IMR-90 (cell line): Measurements from ENCODE around the gene PALMD. TPM values are rescaled to one million over a fixed set of nuclear protein-coding genes. Genes with fewer than 3 reads are reported as not detected.

ENCODE experiments used
- ATAC-seq: fragments of 200-7000 bp; cut with Tn5 transposase; 2 replicates; pipeline ENCODE4 v1.9.1; 2020; ENCODE audit warnings: low read depth, mild to moderate bottlenecking, moderate library complexity
- BruUV-seq: library from RNA; stranded (reverse); fragments of 400-500 nt; replicated peaks from 2 replicates; lab custom pipeline; 2021; lab: Mats Ljungman, UMichigan
- CTCF ChIA-PET: fragments of 300-600 bp; formaldehyde crosslinking; extraction: SDS; loops from one replicate; lab custom pipeline; 2021; ENCODE audit warnings: antibody characterized with exemption; lab: Yijun Ruan, JAX
- POLR2A ChIA-PET: fragments of 300-600 bp; sonication (Branson Sonifier 250); formaldehyde crosslinking; loops from one replicate; lab custom pipeline; 2022; ENCODE audit warnings: antibody characterized with exemption; ENCODE audit not compliant: unreplicated experiment; lab: Charles Lee
- DNase-seq: peaks from one replicate; pipeline ENCODE4 v3.0.0; 2013
- H2AFZ ChIP-seq: replicated peaks from 2 replicates; pipeline ENCODE3; 2013; ENCODE audit warnings: low read length, mild to moderate bottlenecking; ENCODE audit not compliant: poor library complexity
- H2AK5ac ChIP-seq: 2 replicates; pipeline ENCODE4 v1.6.1; 2013; ENCODE audit warnings: low read depth, low read length, inconsistent platforms
- H2AK9ac ChIP-seq: replicated peaks from 2 replicates; pipeline ENCODE3; 2013; ENCODE audit warnings: mild to moderate bottlenecking, low read depth, low read length, moderate library complexity; ENCODE audit not compliant: poor library complexity
- H2BK120ac ChIP-seq: 2 replicates; pipeline ENCODE4 v1.6.1; 2013; ENCODE audit warnings: low read depth, low read length, inconsistent platforms
- H2BK15ac ChIP-seq: 3 replicates; pipeline ENCODE4 v1.6.1; 2013; ENCODE audit warnings: low read depth, low read length, inconsistent platforms
- H2BK20ac ChIP-seq: 2 replicates; pipeline ENCODE4 v1.6.1; 2013; ENCODE audit warnings: low read depth, mild to moderate bottlenecking, inconsistent platforms, low read length, moderate library complexity
- H2BK5ac ChIP-seq: 2 replicates; pipeline ENCODE4 v1.6.1; 2013; ENCODE audit warnings: mild to moderate bottlenecking, low read depth, low read length, inconsistent platforms; ENCODE audit not compliant: poor library complexity, severe bottlenecking
- H3K14ac ChIP-seq: replicated peaks from 2 replicates; pipeline ENCODE4 v1.6.1; 2013; ENCODE audit warnings: low read depth, low read length, inconsistent platforms
- H3K18ac ChIP-seq: 2 replicates; pipeline ENCODE4 v1.6.1; 2013; ENCODE audit warnings: low read depth, low read length, control low read depth
- H3K23ac ChIP-seq: 2 replicates; pipeline ENCODE4 v1.6.1; 2013; ENCODE audit warnings: low read depth, low read length, inconsistent platforms
- H3K27ac ChIP-seq: 2 replicates; pipeline ENCODE4 v1.5.1; 2013; ENCODE audit warnings: mild to moderate bottlenecking, control low read depth, low read length; ENCODE audit not compliant: insufficient read depth
- H3K27me3 ChIP-seq: 2 replicates; pipeline ENCODE4 v1.6.1; 2013; ENCODE audit warnings: low read length; ENCODE audit not compliant: control insufficient read depth, insufficient read depth
- H3K36me3 ChIP-seq: 2 replicates; pipeline ENCODE4 v1.6.1; 2013; ENCODE audit warnings: low read length, mixed read lengths; ENCODE audit not compliant: control insufficient read depth, insufficient read depth
- H3K4ac ChIP-seq: 2 replicates; pipeline ENCODE4 v1.6.1; 2013; ENCODE audit warnings: low read depth, low read length, inconsistent platforms
- H3K4me1 ChIP-seq: 2 replicates; pipeline ENCODE4 v1.6.1; 2013; ENCODE audit warnings: low read length, mixed read lengths; ENCODE audit not compliant: control insufficient read depth, insufficient read depth
- H3K4me2 ChIP-seq: 2 replicates; pipeline ENCODE4 v1.6.1; 2013; ENCODE audit warnings: low read depth, mild to moderate bottlenecking, control low read depth, low read length, moderate library complexity
- H3K4me3 ChIP-seq: 2 replicates; pipeline ENCODE4 v1.5.1; 2013; ENCODE audit warnings: low read depth, mild to moderate bottlenecking, control low read depth, low read length, moderate library complexity; ENCODE audit not compliant: insufficient read depth
- H3K56ac ChIP-seq: 2 replicates; pipeline ENCODE4 v1.6.1; 2013; ENCODE audit warnings: low read length, inconsistent platforms; ENCODE audit not compliant: insufficient read depth; ENCODE audit errors: extremely low read depth
- H3K79me1 ChIP-seq, 2 experiments: 2 replicates each; pipeline ENCODE4 v1.6.1; 2013; ENCODE audit warnings: low read length in 2 of 2, inconsistent platforms in 1 of 2, low read depth in 1 of 2
- H3K9ac ChIP-seq: 2 replicates; pipeline ENCODE4 v1.6.1; 2013; ENCODE audit warnings: low read depth, low read length, control low read depth
- H3K9me1 ChIP-seq: 2 replicates; pipeline ENCODE4 v1.6.1; 2013; ENCODE audit warnings: low read length, inconsistent platforms; ENCODE audit not compliant: insufficient read depth
- H3K9me3 ChIP-seq: 2 replicates; pipeline ENCODE4 v1.6.1; 2013; ENCODE audit warnings: low read length; ENCODE audit not compliant: control insufficient read depth, insufficient read depth
- H4K20me1 ChIP-seq: 2 replicates; pipeline ENCODE4 v1.6.1; 2013; ENCODE audit warnings: low read length, inconsistent platforms; ENCODE audit not compliant: insufficient read depth
- H4K5ac ChIP-seq: 2 replicates; pipeline ENCODE4 v1.6.1; 2013; ENCODE audit warnings: mild to moderate bottlenecking, low read depth, low read length, control low read depth
- H4K8ac ChIP-seq, 2 experiments: 2 replicates each; pipeline ENCODE4 v1.6.1; 2013; ENCODE audit warnings: low read depth in 2 of 2, low read length in 2 of 2, control low read depth in 1 of 2, inconsistent platforms in 1 of 2
- H4K91ac ChIP-seq: 2 replicates; pipeline ENCODE4 v1.6.1; 2013; ENCODE audit warnings: low read depth, low read length, inconsistent platforms; ENCODE audit not compliant: insufficient read depth
- CEBPB ChIP-seq: IDR thresholded peaks from 2 replicates; pipeline ENCODE4 v1.6.1; 2012; ENCODE audit warnings: low read depth, low read length, improper control_type of control experiment
- MAFK ChIP-seq: IDR thresholded peaks from 2 replicates; pipeline ENCODE4 v1.6.1; 2012; ENCODE audit warnings: low read depth, low read length, improper control_type of control experiment
- dilution Hi-C: fragments of 300-500 bp; cut with HindIII; formaldehyde crosslinking; loops from one replicate; pipeline ENCODE4 v1.14.3; 2018; ENCODE audit warnings: low sequenced_read_pairs; ENCODE audit not compliant: unreplicated experiment
- in situ Hi-C: fragments of 300-500 bp; cut with MboI; formaldehyde crosslinking; loops from 3 replicates; pipeline ENCODE4 v1.14.3; 2019; ENCODE audit warnings: low sequenced_read_pairs, inconsistent platforms, mixed read lengths
- intact Hi-C: fragments of 100-400 bp; cut with micrococcal nuclease; formaldehyde crosslinking; loops from 2 replicates; pipeline ENCODE4 v1.10.0; 2022
- polyA plus RNA-seq, 3 experiments: library from polyadenylated mRNA; depleted of rRNA; stranded (reverse); fragments of >200 nt; gene quantifications; 2 replicates each; pipeline ENCODE4 v1.2.3, GENCODE V29; 2012; ENCODE audit warnings: low replicate concordance in 1 of 3
- total RNA-seq: library from RNA; depleted of rRNA; stranded (reverse); fragments of >200 nt; gene quantifications from 2 replicates; pipeline ENCODE4 v1.2.3, GENCODE V29; 2012

The PALMD gene
- total and polyA plus RNA-seq, 2 of the 4 experiments (the other 2 are of a cell fraction), result 0.51 to 0.72 TPM

GRCh38 chr1:99639945-99640344 lies 6.0 kb upstream of the PALMD start:
- dilution Hi-C loops (no loop called here), in situ Hi-C loops (no loop called here), intact Hi-C loops (no loop called here)
- Histone ChIP-seq H2BK5ac (no peak overlapping the region), H3K36me3 (no peaks in the 10 kb centered on the region), H3K4me1 (peaks cover 6% of the 10 kb centered on the region), H4K5ac (no peak overlapping the region), H3K4ac (no peak overlapping the region), H2BK20ac (no peak overlapping the region), H2BK120ac (no peak overlapping the region), H4K8ac (no peak overlapping the region), H3K9me3 (no peaks in the 10 kb centered on the region), H3K27ac (no peak overlapping the region), H3K56ac (no peak overlapping the region), H3K18ac (no peak overlapping the region), H3K4me2 (no peak overlapping the region), H2AK5ac (no peak overlapping the region), H3K9ac (no peak overlapping the region), H3K4me3 (no peak overlapping the region), H4K20me1 (no peaks in the 10 kb centered on the region), H4K91ac (no peak overlapping the region), H3K14ac (no peak overlapping the region), H2AK9ac (no peak overlapping the region), H3K79me1 (no peaks in the 10 kb centered on the region), H3K27me3 (no peaks in the 10 kb centered on the region), H2BK15ac (no peak overlapping the region), H3K23ac (no peak overlapping the region), H3K9me1 (no peaks in the 10 kb centered on the region), H2AFZ (no peak overlapping the region)
- no TSS peak for BruUV-seq
- no peak for TF ChIP-seq MAFK
- peak; percentile 81 for TF ChIP-seq CEBPB
- CTCF ChIA-PET, result no interaction called here
- DNase-seq, result no peak
- POLR2A ChIA-PET, result no interaction called here
- ATAC-seq, result no peak
